ENCODE results near the gene LCE3C. TPM values are rescaled to one million over a fixed set of nuclear protein-coding genes. Genes with fewer than 3 reads are reported as not detected.
A peak's percentile ranks its signal among the peaks of the same experiment; 100 is the strongest.

The LCE3C gene
- total RNA-seq, 8 experiments from 2014 or later, result 1.3 TPM; not detected in 7

- Histone ChIP-seq H3K4me1 (replicated peaks in 1 of 2) (no peaks in the 10 kb centered on the region), H3K4me3 (no peak overlapping the region), H3K27ac (no peak overlapping the region)
- in situ Hi-C loops (cut with MboI; ENCODE audit: low pct_unique_long_range_greater_than_20kb in 2 of 9, low sequenced_read_pairs in 9 of 9, unreplicated experiment in 9 of 9), result loop anchor here in 2 of 9 experiments (10.0 kb wide), 2 partner anchors 49 to 59 kb away; partner anchors contain the start of gene LCE3E (in 1 of the 2)
- peak in 3 of 8 experiments; percentile 41 to 83 (median 44) for ATAC-seq (replicated peaks in 6 of 8)
- WGBS, 10 experiments, result 0 to 77% (median 48%) methylated on average over 1 to 14 of the region's 29 CpGs; no CpG with 5 or more reads in 2 of the 10 experiments
These were observed 23.3 kb downstream of the LCE3C start for GRCh38 chr1:152623203-152623844.

GRCh38 chr1:152626744-152627143 is 26.7 kb downstream of the LCE3C start:
- Histone ChIP-seq H3K4me3 (no peak overlapping the region), H3K4me1 (replicated peaks in 1 of 2) (no peaks in the 10 kb centered on the region), H3K27ac (no peak overlapping the region)
- in situ Hi-C loops (cut with MboI; ENCODE audit: low pct_unique_long_range_greater_than_20kb in 2 of 9, low sequenced_read_pairs in 9 of 9, unreplicated experiment in 9 of 9), result loop anchor here in 2 of 9 experiments (10.0 kb wide), 2 partner anchors 52 to 62 kb away; partner anchors contain the start of gene LCE3E (in 1 of the 2)
- 0 to 100% (median 40%) methylated on average over 1 of the region's 1 CpG; no CpG with 5 or more reads in 3 of the 10 experiments for WGBS, 10 experiments
- ATAC-seq (replicated peaks in 6 of 8), result peak in 2 of 8 experiments; percentile 84

DNA sequence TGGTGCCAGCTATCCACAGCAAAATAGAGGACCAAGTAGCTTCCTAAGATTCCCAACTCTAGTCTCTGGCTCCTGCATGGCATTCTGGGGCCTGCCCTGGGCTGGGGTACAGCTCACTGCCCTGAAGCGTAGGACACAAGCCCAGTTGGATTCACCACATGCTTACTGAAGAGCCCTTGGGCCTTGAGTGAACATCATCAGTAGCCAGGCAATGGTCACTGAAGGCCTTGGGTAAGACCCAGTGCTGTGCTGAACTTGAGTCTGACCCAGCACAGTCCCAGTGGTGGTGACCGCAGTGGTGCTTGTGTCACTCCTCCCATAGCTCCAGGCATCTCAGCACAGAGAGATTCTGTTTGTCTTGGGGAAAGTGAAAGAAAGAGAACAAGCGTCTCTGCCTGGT is 30.6 kb downstream of the LCE3C start:
- no peak overlapping the region for H3K27ac ChIP-seq
- H3K4me1 ChIP-seq (replicated peaks in 1 of 2), result no peaks in the 10 kb centered on the region
- WGBS, 10 experiments, result 20 to 86% (median 63%) methylated on average over 1 to 2 of the region's 3 CpGs; no CpG with 5 or more reads in 5 of the 10 experiments
- no peak for ATAC-seq (replicated peaks in 6 of 8)
- H3K4me3 ChIP-seq, result no peak overlapping the region
- in situ Hi-C loops (cut with MboI; ENCODE audit: low pct_unique_long_range_greater_than_20kb in 2 of 9, low sequenced_read_pairs in 9 of 9, unreplicated experiment in 9 of 9), result no loop called here

DNA sequence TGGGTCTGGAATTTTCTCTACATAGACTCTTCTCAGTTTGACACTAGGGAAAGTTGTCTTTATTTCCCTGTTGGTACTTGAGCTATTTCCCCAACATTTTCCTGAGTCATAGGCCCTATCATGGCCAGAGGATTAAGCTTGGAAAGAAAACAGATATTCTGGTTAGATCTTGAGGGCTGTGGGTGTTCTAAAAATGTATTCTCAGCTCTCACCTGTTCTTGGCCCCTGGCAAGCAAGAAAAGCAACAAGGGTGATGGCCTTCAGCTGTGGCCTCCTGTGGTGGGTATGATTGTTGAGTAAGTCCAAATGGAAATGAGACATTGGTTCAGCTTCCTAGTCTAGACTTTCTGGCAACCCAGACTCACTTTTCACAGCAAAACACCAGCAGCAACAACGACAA is 40.3 kb downstream of the LCE3C start:
- WGBS, 10 experiments, result 8 to 88% (median 42%) methylated on average over 1 of the region's 1 CpG; no CpG with 5 or more reads in 2 of the 10 experiments
- no peak overlapping the region for H3K27ac ChIP-seq
- no peak for ATAC-seq (replicated peaks in 6 of 8)
- H3K4me3 ChIP-seq, result no peak overlapping the region
- in situ Hi-C loops (cut with MboI; ENCODE audit: low pct_unique_long_range_greater_than_20kb in 2 of 9, low sequenced_read_pairs in 9 of 9, unreplicated experiment in 9 of 9), result no loop called here
- H3K4me1 ChIP-seq (replicated peaks in 1 of 2), result no peaks in the 10 kb centered on the region

GRCh38 chr1:152643945-152644344 is 43.9 kb downstream of the LCE3C start:
- Histone ChIP-seq H3K27ac (no peak overlapping the region), H3K4me3 (no peak overlapping the region), H3K4me1 (replicated peaks in 1 of 2) (no peaks in the 10 kb centered on the region)
- in situ Hi-C loops (cut with MboI; ENCODE audit: low pct_unique_long_range_greater_than_20kb in 2 of 9, low sequenced_read_pairs in 9 of 9, unreplicated experiment in 9 of 9), result no loop called here
- ATAC-seq (replicated peaks in 6 of 8), result peak in 2 of 8 experiments; percentile 74 to 86
- 0 to 73% (median 23%) methylated on average over 1 to 3 of the region's 3 CpGs; no CpG with 5 or more reads in 2 of the 10 experiments for WGBS, 10 experiments

- WGBS, 10 experiments, result 0 to 54% (median 41%) methylated on average over 1 to 3 of the region's 3 CpGs; no CpG with 5 or more reads in 5 of the 10 experiments
- no peak for ATAC-seq (replicated peaks in 6 of 8)
- Histone ChIP-seq H3K4me3 (no peak overlapping the region), H3K27ac (no peak overlapping the region), H3K4me1 (replicated peaks in 1 of 2) (no peaks in the 10 kb centered on the region)
- in situ Hi-C loops (cut with MboI; ENCODE audit: low pct_unique_long_range_greater_than_20kb in 2 of 9, low sequenced_read_pairs in 9 of 9, unreplicated experiment in 9 of 9), result no loop called here
These were observed 45.1 kb downstream of the LCE3C start for GRCh38 chr1:152645146-152645545.

GRCh38 chr1:152646656-152647055 is 46.6 kb downstream of the LCE3C start:
- no peak overlapping the region for H3K4me3 ChIP-seq
- no peak overlapping the region for H3K27ac ChIP-seq
- in situ Hi-C loops (cut with MboI; ENCODE audit: low pct_unique_long_range_greater_than_20kb in 2 of 9, low sequenced_read_pairs in 9 of 9, unreplicated experiment in 9 of 9), result no loop called here
- H3K4me1 ChIP-seq (replicated peaks in 1 of 2), result no peaks in the 10 kb centered on the region
- ATAC-seq (replicated peaks in 6 of 8), result no peak

Other genes starting within 250 kb of the LCE3C start
- gene FLG2, start 240.2 kb upstream of the LCE3C start, total RNA-seq, result 1 to 10 TPM in 1 of 8 experiments, under 1 TPM in 5, not detected in 2; 0.07 to 1.1 (median 0.20) TPM
- under 1 TPM in 4 of 8 experiments, not detected in 4; 0.17 to 0.62 (median 0.35) TPM for gene CRNN, start 186.0 kb upstream of the LCE3C start, total RNA-seq
- 1 to 10 TPM in 1 of 8 experiments, under 1 TPM in 2, not detected in 5; 0.25 to 1.1 (median 0.66) TPM for gene LCE5A, start 89.4 kb upstream of the LCE3C start, total RNA-seq
- gene CRCT1, start 85.8 kb upstream of the LCE3C start, total RNA-seq, result not detected
- under 1 TPM in 1 of 8 experiments, not detected in 7; 0.81 TPM for gene LCE3E, start 33.5 kb upstream of the LCE3C start, total RNA-seq
- gene LCE3D, start 19.7 kb upstream of the LCE3C start, total RNA-seq, result not detected
- not detected for gene LCE3B, start 13.6 kb downstream of the LCE3C start, total RNA-seq
- gene LCE3A, start 22.9 kb downstream of the LCE3C start, total RNA-seq, result not detected
- gene LCE2D, start 63.1 kb downstream of the LCE3C start, total RNA-seq, result not detected
- gene LCE2C, start 75.0 kb downstream of the LCE3C start, total RNA-seq, result 1 to 10 TPM in 1 of 8 experiments, not detected in 7; 1.4 TPM
- gene LCE2B, start 85.9 kb downstream of the LCE3C start, total RNA-seq, result not detected
- under 1 TPM in 1 of 8 experiments, not detected in 7; 0.62 TPM for gene LCE2A, start 98.1 kb downstream of the LCE3C start, total RNA-seq
- not detected for gene LCE4A, start 107.9 kb downstream of the LCE3C start, total RNA-seq
- gene KPRP, start 157.8 kb downstream of the LCE3C start, total RNA-seq, result 1 to 10 TPM in 1 of 8 experiments, under 1 TPM in 5, not detected in 2; 0.20 to 1.8 (median 0.37) TPM
- not detected for gene LCE1F, start 174.9 kb downstream of the LCE3C start, total RNA-seq
- under 1 TPM in 3 of 8 experiments, not detected in 5; 0.23 to 0.95 (median 0.51) TPM for gene LCE1E, start 186.0 kb downstream of the LCE3C start, total RNA-seq
- not detected for gene LCE1D, start 196.5 kb downstream of the LCE3C start, total RNA-seq
- gene LCE1C, start 206.4 kb downstream of the LCE3C start, total RNA-seq, result 1 to 10 TPM in 1 of 8 experiments, under 1 TPM in 1, not detected in 6; 0.76 to 1.0 TPM
- under 1 TPM in 3 of 8 experiments, not detected in 5; 0.24 to 0.66 (median 0.25) TPM for gene LCE1B, start 211.7 kb downstream of the LCE3C start, total RNA-seq
- not detected for gene LCE1A, start 227.2 kb downstream of the LCE3C start, total RNA-seq
- gene LCE6A, start 242.6 kb downstream of the LCE3C start, total RNA-seq, result 1 to 10 TPM in 1 of 8 experiments, under 1 TPM in 1, not detected in 6; 0.87 to 1.7 TPM

Measured in motor neuron (in vitro differentiated cells).